ENCODE measurements around the gene METTL5.
"Not testable (repeated sequence)": the region's sequence is repeated elsewhere in the genome, so short reads cannot be mapped to it uniquely, and the experiment has no call there.

METTL5 gene

GRCh38 chr2:169824373-169825333, at the start of gene METTL5:
Gene METTL5 (minus strand): TSS chr2:169824905. CDS start chr2:169824597, 308 bp downstream.
- DNase-seq (ENCODE audit: low spot score), result peak; percentile 84

GRCh38 chr2:169871994-169872393, 47.3 kb upstream of the METTL5 start:
- no peak for DNase-seq (ENCODE audit: low spot score)

- DNase-seq (ENCODE audit: low spot score), result not testable (repeated sequence)
Observed at GRCh38 chr2:169871369-169871768, 46.7 kb upstream of the METTL5 start.

- no peak for DNase-seq (ENCODE audit: low spot score)
Observed at GRCh38 chr2:169868951-169869350, 44.2 kb upstream of the METTL5 start.

GRCh38 chr2:169867579-169867978, 42.9 kb upstream of the METTL5 start:
- DNase-seq (ENCODE audit: low spot score), result no peak

GRCh38 chr2:169866230-169866629, 41.5 kb upstream of the METTL5 start:
- not testable (repeated sequence) for DNase-seq (ENCODE audit: low spot score)

- DNase-seq (ENCODE audit: low spot score), result no peak
Observed at GRCh38 chr2:169865492-169865891, 40.8 kb upstream of the METTL5 start.

- no peak for DNase-seq (ENCODE audit: low spot score)
Observed at GRCh38 chr2:169862816-169863215, 38.1 kb upstream of the METTL5 start.

- DNase-seq (ENCODE audit: low spot score), result no peak
Observed at GRCh38 chr2:169860149-169860548, 35.4 kb upstream of the METTL5 start.

- DNase-seq (ENCODE audit: low spot score), result no peak
Observed at GRCh38 chr2:169859423-169859822, 34.7 kb upstream of the METTL5 start.

GRCh38 chr2:169855281-169856258, 30.9 kb upstream of the METTL5 start:
- not testable (repeated sequence) for DNase-seq (ENCODE audit: low spot score)

GRCh38 chr2:169853041-169853668, 28.4 kb upstream of the METTL5 start:
- DNase-seq (ENCODE audit: low spot score), result no peak

- no peak for DNase-seq (ENCODE audit: low spot score)
Observed at GRCh38 chr2:169849710-169850109, 25.0 kb upstream of the METTL5 start.

GRCh38 chr2:169848959-169849693, 24.4 kb upstream of the METTL5 start:
- DNase-seq (ENCODE audit: low spot score), result not testable (repeated sequence)

GRCh38 chr2:169845016-169845415, 20.3 kb upstream of the METTL5 start:
- DNase-seq (ENCODE audit: low spot score), result no peak

- not testable (repeated sequence) for DNase-seq (ENCODE audit: low spot score)
Observed at GRCh38 chr2:169841625-169842024, 16.9 kb upstream of the METTL5 start.

- no peak for DNase-seq (ENCODE audit: low spot score)
Observed at GRCh38 chr2:169840747-169841142, 16.0 kb upstream of the METTL5 start.

- no peak for DNase-seq (ENCODE audit: low spot score)
Observed at GRCh38 chr2:169839954-169840746, 15.4 kb upstream of the METTL5 start.

GRCh38 chr2:169838743-169839489, 14.2 kb upstream of the METTL5 start:
- no peak for DNase-seq (ENCODE audit: low spot score)

GRCh38 chr2:169834401-169834800, 9.7 kb upstream of the METTL5 start:
- no peak for DNase-seq (ENCODE audit: low spot score)
